WERI-Rb-1 (cell line): ENCODE measurements around the gene TPM1.

Experiments
- DNase-seq: peaks from one replicate; pipeline ENCODE4 v3.0.0-alpha.2; 2020
- H3K27ac ChIP-seq: fragments of 250-450 bp; sonication (Bioruptor Pico); 2 replicates; pipeline ENCODE4 v1.5.1; 2020; ENCODE audit warnings: mild to moderate bottlenecking, moderate library complexity
- H3K27me3 ChIP-seq: fragments of 250-450 bp; sonication (Bioruptor Pico); 2 replicates; pipeline ENCODE4 v1.5.1; 2021; ENCODE audit warnings: mild to moderate bottlenecking, low read depth, moderate library complexity; ENCODE audit not compliant: insufficient read depth, severe bottlenecking
- H3K36me3 ChIP-seq: fragments of 250-450 bp; sonication (Bioruptor Pico); 2 replicates; pipeline ENCODE4 v1.5.1; 2020; ENCODE audit warnings: mild to moderate bottlenecking, moderate library complexity
- H3K4me3 ChIP-seq: 2 replicates; pipeline ENCODE4 v1.5.1; 2011; ENCODE audit warnings: low read depth, mild to moderate bottlenecking, control low read depth, low read length
- H3K9me3 ChIP-seq: fragments of 250-450 bp; sonication (Bioruptor Pico); 2 replicates; pipeline ENCODE4 v1.5.1; 2021; ENCODE audit warnings: mild to moderate bottlenecking, moderate library complexity; ENCODE audit not compliant: severe bottlenecking
- TF ChIP-seq, protein P1 (sequence below): IDR thresholded peaks from 2 replicates; pipeline ENCODE4 v1.5.1; 2011; ENCODE audit warnings: low read depth, mild to moderate bottlenecking, control low read depth, inconsistent platforms, low read length

The TPM1 gene

DNA sequence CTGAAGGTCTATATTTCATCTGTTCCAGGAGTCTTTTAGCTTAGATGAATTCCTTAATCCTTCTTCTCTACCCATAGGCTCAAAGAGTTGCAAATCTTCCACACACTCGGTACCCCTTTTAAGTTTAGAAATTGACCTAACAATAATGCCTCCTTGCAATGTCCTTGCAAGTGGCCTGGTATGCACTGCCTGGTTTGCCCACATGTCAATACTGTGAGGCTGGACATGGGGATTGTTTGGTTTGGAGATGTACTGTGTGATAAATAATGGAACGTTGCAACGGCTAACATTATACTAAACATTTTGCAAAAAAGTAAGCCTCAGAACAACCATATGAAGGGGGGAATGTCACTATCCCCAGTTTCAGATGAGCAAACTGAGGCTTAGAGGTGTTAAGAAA lies 22.4 kb upstream of the TPM1 start:
- H3K27me3 ChIP-seq = no peaks in the 10 kb centered on the region
- no peak overlapping the region for H3K27ac ChIP-seq
- no peaks in the 10 kb centered on the region for H3K36me3 ChIP-seq
- no peak for DNase-seq
- TF ChIP-seq, protein P1, sequence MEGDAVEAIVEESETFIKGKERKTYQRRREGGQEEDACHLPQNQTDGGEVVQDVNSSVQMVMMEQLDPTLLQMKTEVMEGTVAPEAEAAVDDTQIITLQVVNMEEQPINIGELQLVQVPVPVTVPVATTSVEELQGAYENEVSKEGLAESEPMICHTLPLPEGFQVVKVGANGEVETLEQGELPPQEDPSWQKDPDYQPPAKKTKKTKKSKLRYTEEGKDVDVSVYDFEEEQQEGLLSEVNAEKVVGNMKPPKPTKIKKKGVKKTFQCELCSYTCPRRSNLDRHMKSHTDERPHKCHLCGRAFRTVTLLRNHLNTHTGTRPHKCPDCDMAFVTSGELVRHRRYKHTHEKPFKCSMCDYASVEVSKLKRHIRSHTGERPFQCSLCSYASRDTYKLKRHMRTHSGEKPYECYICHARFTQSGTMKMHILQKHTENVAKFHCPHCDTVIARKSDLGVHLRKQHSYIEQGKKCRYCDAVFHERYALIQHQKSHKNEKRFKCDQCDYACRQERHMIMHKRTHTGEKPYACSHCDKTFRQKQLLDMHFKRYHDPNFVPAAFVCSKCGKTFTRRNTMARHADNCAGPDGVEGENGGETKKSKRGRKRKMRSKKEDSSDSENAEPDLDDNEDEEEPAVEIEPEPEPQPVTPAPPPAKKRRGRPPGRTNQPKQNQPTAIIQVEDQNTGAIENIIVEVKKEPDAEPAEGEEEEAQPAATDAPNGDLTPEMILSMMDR = no peak
- no peaks in the 10 kb centered on the region for H3K9me3 ChIP-seq
- H3K4me3 ChIP-seq = no peak overlapping the region

DNA sequence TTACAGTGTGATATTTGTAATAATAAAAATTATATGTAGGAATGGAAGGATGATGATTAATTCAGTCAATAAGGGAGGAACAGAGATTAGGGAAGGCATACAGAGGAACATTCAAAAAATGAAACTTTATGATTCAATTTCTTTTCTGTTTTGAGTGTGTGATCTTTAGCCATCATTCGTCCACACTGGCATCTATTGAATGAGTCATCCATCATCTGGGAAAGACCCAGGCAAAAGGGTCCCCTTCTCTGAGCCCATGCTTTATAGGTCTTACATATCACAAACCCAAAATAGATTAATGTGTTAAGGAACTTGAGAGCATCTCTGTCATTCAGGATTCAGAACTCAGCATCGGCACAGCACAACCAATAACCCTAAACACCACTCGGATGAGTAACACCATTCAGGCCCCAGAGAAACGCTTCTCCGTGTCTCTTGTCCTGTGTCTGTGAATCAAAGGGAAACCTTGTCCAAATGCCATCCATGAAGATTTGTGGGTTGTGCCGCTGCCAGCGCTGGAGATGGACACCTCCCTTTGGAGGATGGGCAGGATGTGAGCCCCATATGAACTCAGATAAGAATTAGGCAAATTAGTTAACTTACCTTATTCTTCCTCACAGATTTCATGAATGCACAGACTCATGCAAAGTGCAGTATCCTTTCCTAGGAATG lies 21.7 kb upstream of the TPM1 start:
- TF ChIP-seq, protein P1 = no peak
- no peak for DNase-seq
- Histone ChIP-seq H3K27ac (no peak overlapping the region), H3K27me3 (no peaks in the 10 kb centered on the region), H3K9me3 (no peaks in the 10 kb centered on the region), H3K36me3 (no peaks in the 10 kb centered on the region), H3K4me3 (no peak overlapping the region)

GRCh38 chr15:63022181-63022580 lies 20.4 kb upstream of the TPM1 start:
- no peaks in the 10 kb centered on the region for H3K36me3 ChIP-seq
- no peaks in the 10 kb centered on the region for H3K27me3 ChIP-seq
- no peak overlapping the region for H3K27ac ChIP-seq
- H3K4me3 ChIP-seq = no peak overlapping the region
- no peak for DNase-seq
- H3K9me3 ChIP-seq = no peaks in the 10 kb centered on the region
- TF ChIP-seq, protein P1 = no peak

- Histone ChIP-seq H3K27me3 (no peaks in the 10 kb centered on the region), H3K27ac (no peak overlapping the region), H3K4me3 (no peak overlapping the region), H3K9me3 (no peaks in the 10 kb centered on the region), H3K36me3 (no peaks in the 10 kb centered on the region)
- TF ChIP-seq, protein P1 = no peak
- DNase-seq = no peak
Measured at GRCh38 chr15:63022663-63023062, 19.9 kb upstream of the TPM1 start.

DNA sequence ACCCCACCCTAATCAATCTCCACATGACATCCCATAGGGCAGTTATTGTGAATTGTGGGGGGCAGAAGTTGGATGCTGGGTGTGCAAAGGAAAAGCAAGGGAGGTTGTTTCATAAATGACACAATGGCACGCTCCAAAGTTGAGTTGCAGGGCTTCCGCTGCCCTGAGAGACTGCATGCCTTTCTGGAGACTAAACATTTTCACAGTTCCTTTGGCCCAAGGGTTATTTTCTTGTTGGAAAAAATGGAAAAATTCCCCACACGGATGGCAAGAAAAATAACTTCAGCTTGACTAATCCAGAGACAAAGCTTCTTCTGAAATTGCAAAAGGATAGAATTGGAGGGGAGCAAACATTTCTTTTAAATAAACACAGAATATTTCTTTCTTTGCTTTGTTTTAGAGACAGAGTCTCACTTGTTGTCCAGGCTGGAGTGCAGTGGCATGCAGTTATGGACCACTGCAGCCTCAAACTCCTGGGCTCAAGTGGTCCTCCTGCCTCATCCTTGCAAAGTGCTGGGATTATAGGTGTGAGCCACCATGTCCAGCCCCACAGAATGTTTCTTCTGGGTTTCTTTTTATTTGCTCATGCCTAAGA lies 19.1 kb upstream of the TPM1 start:
- H3K36me3 ChIP-seq = no peaks in the 10 kb centered on the region
- TF ChIP-seq, protein P1 = no peak
- no peak overlapping the region for H3K4me3 ChIP-seq
- H3K27ac ChIP-seq = no peak overlapping the region
- no peak for DNase-seq
- no peaks in the 10 kb centered on the region for H3K27me3 ChIP-seq
- no peaks in the 10 kb centered on the region for H3K9me3 ChIP-seq

- Histone ChIP-seq H3K36me3 (no peaks in the 10 kb centered on the region), H3K27me3 (no peaks in the 10 kb centered on the region), H3K27ac (no peak overlapping the region), H3K4me3 (no peak overlapping the region), H3K9me3 (no peaks in the 10 kb centered on the region)
- TF ChIP-seq, protein P1 = peak; percentile 30; the same call in 1 of the 2 replicates
- DNase-seq = peak; percentile 24
Measured at GRCh38 chr15:63025460-63025859, 17.1 kb upstream of the TPM1 start.
